GM12875 (cell line): ENCODE data around the gene FMR1.

ENCODE experiments used
- H3K4me3 ChIP-seq: one replicate; pipeline ENCODE4 v1.5.1; 2011; ENCODE audit warnings: low read depth, low read length, control low read depth
- CTCF ChIP-seq: IDR thresholded peaks from 2 replicates; pipeline ENCODE4 v1.5.1; 2011; ENCODE audit warnings: low read depth, mild to moderate bottlenecking, control low read depth, inconsistent platforms, low read length, moderate library complexity, borderline replicate concordance; ENCODE audit not compliant: insufficient read depth

Gene FMR1

DNA sequence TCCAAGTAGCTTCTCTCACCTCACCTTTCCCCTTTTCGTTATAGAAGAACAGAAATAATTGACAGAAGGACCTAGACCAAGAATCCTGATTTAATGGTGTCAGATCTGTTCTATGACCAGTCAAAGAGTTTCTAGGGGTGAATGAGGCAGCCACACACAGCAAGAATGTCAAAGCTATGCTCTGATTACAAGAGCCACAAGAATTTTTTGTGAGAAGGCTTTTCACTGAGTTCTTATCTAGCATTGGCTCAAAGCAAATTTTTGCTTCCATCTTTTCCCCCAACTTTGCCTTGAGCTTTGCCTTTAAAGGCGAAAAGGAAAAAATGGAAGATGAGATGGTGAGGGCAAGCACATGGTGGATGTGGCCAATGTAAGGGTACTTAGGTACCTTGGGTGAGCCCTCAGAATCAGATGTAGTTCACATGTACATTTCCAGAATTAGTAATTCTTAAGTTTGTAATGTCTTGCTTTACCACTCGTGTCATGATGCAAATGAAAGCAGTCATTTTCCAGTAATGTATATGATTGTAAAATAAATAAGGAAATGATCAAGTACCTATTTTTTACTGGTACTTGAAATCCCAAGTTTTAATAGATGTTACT lies 23.5 kb downstream of the FMR1 start:
- no peak for TF ChIP-seq CTCF
- H3K4me3 ChIP-seq = no peak overlapping the region

GRCh38 chrX:147945286-147945685 lies 33.6 kb downstream of the FMR1 start:
- TF ChIP-seq CTCF = no peak
- no peak overlapping the region for H3K4me3 ChIP-seq

- H3K4me3 ChIP-seq = no peak overlapping the region
- no peak for TF ChIP-seq CTCF
These were observed 36.8 kb downstream of the FMR1 start for GRCh38 chrX:147948531-147948930.

- no peak for TF ChIP-seq CTCF
- no peak overlapping the region for H3K4me3 ChIP-seq
These were observed 38.6 kb downstream of the FMR1 start for GRCh38 chrX:147950352-147950751.

DNA sequence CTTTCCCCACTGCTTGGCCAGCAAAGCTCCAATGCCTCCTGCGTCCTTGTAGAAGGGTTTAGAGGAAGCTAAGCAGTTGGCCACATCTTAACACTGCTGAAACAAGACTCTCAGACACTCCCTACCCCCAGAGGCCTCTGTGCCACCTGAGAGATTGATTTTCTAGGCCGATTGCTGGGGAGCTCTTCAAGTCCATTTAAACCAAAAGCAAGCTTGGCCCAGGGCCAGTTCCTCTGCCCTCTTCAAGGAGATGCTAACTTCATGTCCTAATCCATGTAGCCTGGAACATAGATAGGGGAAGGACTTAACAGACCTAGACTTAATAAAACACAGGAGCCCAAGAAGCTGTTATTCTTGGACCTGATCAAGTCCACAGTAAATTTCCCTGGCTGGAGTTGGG lies 42.3 kb downstream of the FMR1 start:
- H3K4me3 ChIP-seq = no peak overlapping the region
- no peak for TF ChIP-seq CTCF

GRCh38 chrX:147957291-147957690 lies 45.6 kb downstream of the FMR1 start:
- no peak overlapping the region for H3K4me3 ChIP-seq
- no peak for TF ChIP-seq CTCF

- no peak for TF ChIP-seq CTCF
- H3K4me3 ChIP-seq = no peak overlapping the region
These were observed 46.6 kb downstream of the FMR1 start for GRCh38 chrX:147958291-147958690.
